KG1 (cell line): ENCODE results near the gene DOCK9.

Experiments used
- DNase-seq: peaks from one replicate; lab custom pipeline; 2025; lab: John Stamatoyannopoulos, UW

DOCK9 gene

DNA sequence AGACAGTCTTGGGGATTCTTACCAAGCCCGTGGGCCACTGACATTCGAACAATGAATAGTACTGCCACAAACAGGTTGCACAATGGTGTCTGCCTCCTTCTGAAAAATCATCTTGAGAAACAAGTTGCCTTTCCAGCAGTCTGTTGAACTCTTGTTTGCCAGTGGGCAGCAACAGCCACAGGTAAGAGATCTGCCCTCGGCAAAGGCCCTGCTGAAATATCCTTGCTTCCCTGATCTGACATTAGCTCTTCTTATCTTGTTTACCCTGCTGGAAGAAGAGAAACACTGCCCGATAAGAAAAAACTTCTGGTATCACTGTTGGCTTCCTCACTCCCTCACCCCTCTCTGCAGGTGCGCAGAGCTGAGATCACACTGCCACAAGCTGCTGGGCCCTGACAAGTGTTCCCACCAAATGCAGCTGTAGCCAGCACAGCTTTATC, 2.0 kb downstream of the DOCK9 start:
- DNase-seq, result no peak

DNA sequence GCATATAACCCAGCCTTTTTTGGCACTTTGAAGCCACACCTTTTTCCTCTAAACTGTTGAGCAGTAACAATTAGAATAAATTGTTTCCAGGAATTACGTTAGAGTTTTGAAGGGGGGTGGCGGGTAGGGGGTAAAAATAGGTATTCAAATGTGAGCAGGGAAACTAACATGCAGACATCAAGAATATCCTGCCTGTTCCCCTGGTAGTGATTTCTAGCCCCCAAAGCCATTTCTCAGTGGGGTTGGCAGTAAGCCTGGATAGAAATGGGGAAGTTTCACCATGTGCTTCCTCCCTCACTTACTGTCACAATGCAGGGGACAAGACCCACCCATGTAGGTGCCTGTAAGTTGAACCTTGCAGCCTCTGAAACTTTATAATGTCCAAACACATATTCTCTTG, 3.8 kb downstream of the DOCK9 start:
- DNase-seq, result peak; percentile 67

DNA sequence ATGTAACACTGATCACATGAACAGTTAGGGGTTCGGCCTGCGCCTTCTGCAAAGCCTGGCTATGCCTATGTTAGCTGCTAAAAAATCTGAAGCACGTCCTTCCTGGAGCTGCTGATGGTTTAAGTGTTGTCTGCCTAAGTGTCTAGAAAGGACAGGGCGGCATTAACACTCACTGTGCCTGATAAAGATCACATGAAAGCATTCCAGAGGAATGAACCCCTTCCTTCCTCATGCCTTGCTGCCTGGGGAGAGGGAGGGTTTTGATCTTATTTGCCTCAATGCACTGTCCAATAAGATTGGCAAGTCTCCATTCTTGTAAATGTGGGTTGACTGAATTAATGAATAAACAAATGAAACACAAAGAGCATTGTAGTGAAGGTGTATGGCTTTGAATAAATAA, 5.2 kb downstream of the DOCK9 start:
- no peak for DNase-seq

GRCh38 chr13:98972059-98972458, 5.8 kb downstream of the DOCK9 start:
- no peak for DNase-seq

DNA sequence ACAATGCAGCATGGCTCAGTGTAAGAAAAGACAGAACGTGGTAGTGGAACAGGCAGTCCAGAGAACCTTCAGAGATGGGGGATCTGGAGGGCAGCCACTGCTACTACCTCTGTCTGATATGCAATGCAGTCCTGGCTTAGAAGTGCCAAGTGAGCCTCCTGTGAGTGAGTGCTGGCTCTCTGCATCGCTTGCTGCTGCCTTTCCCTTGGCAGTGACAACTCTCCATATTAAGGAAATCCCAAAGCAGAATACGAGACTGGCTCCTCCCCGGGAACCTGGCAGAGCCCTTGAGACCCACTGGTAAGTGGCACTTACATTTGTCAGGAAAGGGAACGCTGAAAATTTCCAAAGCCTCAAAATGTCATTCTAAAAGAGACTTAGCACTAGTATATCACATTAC, 7.5 kb downstream of the DOCK9 start:
- DNase-seq, result no peak

DNA sequence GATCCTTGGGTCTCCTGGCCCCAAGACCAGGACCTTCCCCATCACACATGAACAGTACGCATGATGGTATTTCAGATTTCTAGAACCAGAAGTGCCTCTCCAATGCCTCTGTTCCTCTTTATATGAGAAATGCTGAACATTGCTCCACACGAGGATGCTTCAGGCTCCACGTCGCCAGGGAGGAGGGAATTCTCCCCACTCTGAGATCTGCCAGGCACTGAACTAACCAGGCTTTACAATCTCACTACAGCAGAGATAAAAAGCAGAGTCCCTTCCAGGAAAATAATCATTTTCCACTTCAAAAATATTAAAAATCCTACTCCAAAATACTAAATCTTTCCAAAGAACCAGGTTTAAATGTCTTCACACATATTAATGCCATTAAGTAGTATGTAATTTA, 10.4 kb downstream of the DOCK9 start:
- DNase-seq, result no peak

DNA sequence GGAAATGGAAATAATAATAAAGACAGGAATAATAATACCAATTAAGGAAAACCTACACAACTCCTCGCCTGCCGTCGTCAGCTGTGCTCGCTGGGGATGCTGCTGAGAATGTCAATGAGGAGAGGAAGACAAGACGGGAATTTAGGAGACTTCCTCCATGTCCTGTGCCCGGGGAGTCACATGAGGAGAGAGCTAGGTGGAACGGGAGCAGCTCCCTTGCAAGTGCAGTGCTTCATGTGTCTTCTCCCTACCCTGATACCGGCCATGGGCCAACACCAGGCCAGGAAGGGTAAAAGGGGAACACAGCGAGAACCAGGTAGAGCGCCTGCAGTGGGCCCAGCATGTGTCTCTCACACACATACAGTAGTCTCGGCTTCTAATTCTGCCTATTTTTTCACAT, 11.8 kb downstream of the DOCK9 start:
- DNase-seq, result no peak

- DNase-seq, result no peak
Observed at GRCh38 chr13:98965325-98965724, 12.5 kb downstream of the DOCK9 start.

DNA sequence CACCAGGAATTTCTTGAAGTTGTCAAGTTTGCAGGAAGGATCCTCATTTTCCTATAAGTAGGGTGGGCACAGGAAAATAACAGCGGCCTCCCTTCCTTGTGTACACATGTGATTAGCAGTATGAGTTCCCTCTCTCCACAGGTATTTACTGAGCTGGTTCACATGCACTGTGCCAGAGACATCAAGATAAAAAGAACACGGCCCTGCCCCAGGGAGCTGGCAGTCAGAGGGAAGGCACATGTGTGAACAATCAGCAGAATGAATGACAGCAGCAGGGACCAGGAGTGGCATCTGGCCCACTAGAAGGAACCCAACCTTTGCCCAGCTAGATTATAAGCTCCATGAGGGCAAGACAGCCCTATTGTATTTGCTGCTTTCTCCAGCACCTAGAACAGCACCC, 13.9 kb downstream of the DOCK9 start:
- no peak for DNase-seq

- DNase-seq, result no peak
Observed at GRCh38 chr13:98962901-98963590, 14.8 kb downstream of the DOCK9 start.

- no peak for DNase-seq
Observed at GRCh38 chr13:98961503-98962105, 16.3 kb downstream of the DOCK9 start.

DNA sequence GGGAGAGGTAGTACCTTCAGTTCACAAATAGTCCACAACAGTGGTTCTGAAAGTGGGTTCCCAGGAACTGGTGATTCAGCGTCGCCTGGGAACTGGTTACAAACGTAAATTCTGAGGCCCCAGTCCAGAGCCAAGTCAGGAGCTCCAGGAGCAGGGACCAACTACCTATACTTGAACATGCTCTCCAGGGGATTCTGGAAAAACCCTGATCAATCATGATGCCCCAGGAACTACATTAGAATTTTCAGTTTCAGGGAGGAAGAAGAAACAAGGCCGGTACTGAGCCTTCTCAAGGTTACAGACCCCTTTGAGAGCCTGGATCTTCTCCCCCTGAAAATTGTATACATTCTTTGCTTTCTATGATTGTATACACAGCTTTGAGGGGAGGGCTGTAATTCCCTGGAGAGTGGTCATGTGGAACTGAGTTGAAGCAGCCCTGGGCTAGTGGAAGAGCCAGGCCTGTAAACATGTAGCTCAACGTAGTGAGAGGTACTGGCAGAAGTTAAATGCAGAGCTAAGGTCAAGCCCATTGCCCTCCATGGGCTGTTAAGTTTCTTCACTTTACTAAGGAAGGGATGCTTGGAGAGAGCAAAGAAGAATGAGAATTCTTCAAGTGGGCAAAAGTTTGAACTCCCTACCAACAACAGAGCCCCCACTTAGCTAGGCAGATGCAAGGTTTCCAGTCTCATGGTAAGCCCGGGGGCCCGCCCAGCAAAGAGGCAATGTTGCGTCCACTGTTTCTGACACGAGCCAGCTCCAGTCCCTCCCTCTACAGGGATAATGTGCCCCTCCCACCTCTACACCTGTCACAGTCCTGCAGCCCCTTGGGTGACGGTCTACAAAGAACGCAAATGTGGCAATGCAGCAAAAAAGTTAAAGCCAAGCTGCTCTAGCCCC, 17.0 kb downstream of the DOCK9 start:
- no peak for DNase-seq

- no peak for DNase-seq
Observed at GRCh38 chr13:98959786-98960605, 17.9 kb downstream of the DOCK9 start.

DNA sequence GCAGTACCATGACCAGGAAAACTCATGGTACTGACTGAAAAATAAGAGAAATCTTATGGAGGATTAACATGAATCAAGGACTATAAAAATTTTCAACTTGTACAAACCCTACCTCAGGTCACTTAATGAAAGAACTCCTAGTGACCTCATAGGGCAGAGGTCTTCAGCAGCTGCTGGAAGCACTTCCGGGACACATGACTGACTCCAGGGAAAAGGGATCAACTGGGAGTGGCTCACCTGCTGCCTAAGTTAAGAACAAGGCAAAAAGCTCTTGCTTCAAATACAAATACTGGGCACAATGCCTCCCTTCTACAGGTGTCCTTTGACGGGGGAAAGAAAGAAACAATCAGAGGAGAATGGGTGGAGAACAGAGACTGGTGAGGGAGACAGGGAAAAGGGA, 18.6 kb downstream of the DOCK9 start:
- no peak for DNase-seq

- no peak for DNase-seq
Observed at GRCh38 chr13:98958443-98958794, 19.4 kb downstream of the DOCK9 start.

DNA sequence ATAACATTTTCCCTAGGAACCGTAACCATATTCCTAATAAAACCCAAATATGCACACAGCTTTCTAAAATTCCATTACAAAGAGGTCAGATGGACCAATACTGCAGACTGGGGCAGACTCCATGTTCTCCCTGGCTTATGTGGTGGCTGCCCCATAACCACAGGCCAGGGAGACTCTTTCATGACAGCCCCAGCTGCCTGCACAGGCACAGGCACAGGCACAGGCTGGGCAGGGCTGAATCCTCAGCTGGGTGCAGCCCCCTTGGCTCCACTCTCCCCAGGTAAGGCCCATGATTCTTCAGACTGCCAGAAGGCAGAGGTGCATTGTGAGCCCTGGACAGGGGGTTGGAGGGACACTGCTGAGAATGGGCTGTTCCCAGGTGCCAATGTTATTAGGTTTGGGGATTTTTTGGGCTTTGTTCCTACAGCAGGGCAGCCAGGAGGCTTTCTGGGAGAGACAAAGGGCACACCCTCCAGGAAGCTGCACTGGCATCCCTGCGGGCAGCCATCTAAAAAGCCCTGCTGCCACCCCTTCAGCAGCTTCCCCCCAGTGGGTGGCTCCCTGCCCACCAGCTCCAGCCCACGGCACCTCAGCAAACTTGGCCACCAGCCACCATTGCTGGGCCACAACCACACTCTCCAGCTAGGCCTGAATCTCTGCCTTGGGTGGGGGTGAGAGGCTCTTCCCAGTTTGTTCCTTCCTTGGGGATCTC, 20.0 kb downstream of the DOCK9 start:
- DNase-seq, result no peak

- no peak for DNase-seq
Observed at GRCh38 chr13:98955336-98955735, 22.5 kb downstream of the DOCK9 start.

GRCh38 chr13:98954313-98954712, 23.6 kb downstream of the DOCK9 start:
- no peak for DNase-seq

GRCh38 chr13:98951266-98951665, 26.6 kb downstream of the DOCK9 start:
- no peak for DNase-seq

- no peak for DNase-seq
Observed at GRCh38 chr13:98950705-98951104, 27.2 kb downstream of the DOCK9 start.

DNA sequence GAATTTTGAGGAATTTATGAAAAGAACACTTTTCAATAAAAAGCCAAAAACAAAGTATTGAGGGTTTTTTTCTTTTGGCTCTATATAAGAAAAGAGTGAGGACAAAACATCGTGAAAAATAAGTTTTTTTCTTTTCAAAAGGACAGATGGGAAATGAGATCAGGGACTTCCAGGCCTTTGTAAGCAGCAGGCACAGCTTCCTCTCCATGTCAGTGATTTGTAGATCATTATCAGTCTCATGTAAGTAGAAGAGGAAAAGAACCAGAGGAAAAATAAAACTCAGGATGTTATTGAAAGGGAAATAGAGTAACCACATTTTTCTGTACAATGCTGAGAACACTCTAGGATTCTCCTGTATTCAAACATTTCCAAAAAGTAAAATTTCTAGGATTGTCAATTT, 29.9 kb downstream of the DOCK9 start:
- no peak for DNase-seq
